Endothelial cell (in vitro differentiated cells): Measurements from ENCODE around the gene PHOX2A. TPM values are rescaled to one million over a fixed set of nuclear protein-coding genes. Genes with fewer than 3 reads are reported as not detected.

Source experiments
- DNase-seq: peaks from one replicate; pipeline ENCODE4 v3.0.0; 2021; ENCODE audit warnings: low spot score
- H3K27ac Mint-ChIP-seq: one replicate; pipeline ENCODE4 v1.8.0; 2021; ENCODE audit warnings: mixed read lengths, inconsistent platforms; ENCODE audit not compliant: unreplicated experiment
- H3K27me3 Mint-ChIP-seq: one replicate; pipeline ENCODE4 v1.8.0; 2021; ENCODE audit warnings: mild to moderate bottlenecking, moderate library complexity, mixed read lengths, inconsistent platforms; ENCODE audit not compliant: unreplicated experiment
- H3K36me3 Mint-ChIP-seq: one replicate; pipeline ENCODE4 v1.8.0; 2021; ENCODE audit warnings: mild to moderate bottlenecking, low read depth, mixed read lengths, inconsistent platforms; ENCODE audit not compliant: unreplicated experiment
- H3K4me1 Mint-ChIP-seq: one replicate; pipeline ENCODE4 v1.8.0; 2021; ENCODE audit warnings: mild to moderate bottlenecking, mixed read lengths, inconsistent platforms; ENCODE audit not compliant: unreplicated experiment
- H3K4me3 Mint-ChIP-seq: one replicate; pipeline ENCODE4 v1.8.0; 2021; ENCODE audit warnings: mild to moderate bottlenecking, mixed read lengths, inconsistent platforms; ENCODE audit not compliant: unreplicated experiment
- H3K9me3 Mint-ChIP-seq: one replicate; pipeline ENCODE4 v1.8.0; 2021; ENCODE audit warnings: mixed read lengths, inconsistent platforms; ENCODE audit not compliant: unreplicated experiment
- total RNA-seq: library from RNA; stranded (reverse); fragmentation: NEBNext Ultra II Directional; extraction: Animal tissue kit (Norgen Biotek cat#: 25700); gene quantifications from one replicate; pipeline ENCODE4 v1.2.1, GENCODE V29; 2021; ENCODE audit not compliant: unreplicated experiment
- TF ChIP-seq, protein P1 (sequence below): fragments of 200-600 bp; sonication (generic); IDR thresholded peaks from one replicate; pipeline ENCODE4 v1.5.0; 2021; ENCODE audit warnings: antibody characterized with exemption; ENCODE audit not compliant: unreplicated experiment

Gene PHOX2A
- total RNA-seq, 1 donor from 2014 or later = not detected

DNA sequence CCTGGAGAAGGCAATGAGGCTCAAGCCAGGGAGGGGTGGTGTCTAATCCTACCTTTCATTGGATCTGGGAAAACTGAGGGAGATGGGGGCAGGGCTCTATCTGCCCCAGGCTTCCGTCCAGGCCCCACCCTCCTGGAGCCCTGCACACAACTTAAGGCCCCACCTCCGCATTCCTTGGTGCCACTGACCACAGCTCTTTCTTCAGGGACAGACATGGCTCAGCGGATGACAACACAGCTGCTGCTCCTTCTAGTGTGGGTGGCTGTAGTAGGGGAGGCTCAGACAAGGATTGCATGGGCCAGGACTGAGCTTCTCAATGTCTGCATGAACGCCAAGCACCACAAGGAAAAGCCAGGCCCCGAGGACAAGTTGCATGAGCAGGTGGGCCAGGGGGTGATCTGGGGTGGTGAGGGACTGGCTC is 52.0 kb downstream of the PHOX2A start, which contains the start of gene FOLR1:
Gene FOLR1, plus strand, starts transcription at position 180 of the 421 bp plus-strand sequence. Its CDS starts 34 bp downstream, at position 214.
- DNase-seq = no peak
- Mint-ChIP-seq H3K36me3 (no peaks in the 10 kb centered on the region), H3K27ac (no peak within 1 kb of the TSS), H3K4me1 (peaks cover 3% of the 10 kb centered on the region), H3K4me3 (no peak within 1 kb of the TSS), H3K9me3 (no peaks in the 10 kb centered on the region), H3K27me3 (peaks cover 4% of the 10 kb centered on the region)
- TF ChIP-seq, protein P1, sequence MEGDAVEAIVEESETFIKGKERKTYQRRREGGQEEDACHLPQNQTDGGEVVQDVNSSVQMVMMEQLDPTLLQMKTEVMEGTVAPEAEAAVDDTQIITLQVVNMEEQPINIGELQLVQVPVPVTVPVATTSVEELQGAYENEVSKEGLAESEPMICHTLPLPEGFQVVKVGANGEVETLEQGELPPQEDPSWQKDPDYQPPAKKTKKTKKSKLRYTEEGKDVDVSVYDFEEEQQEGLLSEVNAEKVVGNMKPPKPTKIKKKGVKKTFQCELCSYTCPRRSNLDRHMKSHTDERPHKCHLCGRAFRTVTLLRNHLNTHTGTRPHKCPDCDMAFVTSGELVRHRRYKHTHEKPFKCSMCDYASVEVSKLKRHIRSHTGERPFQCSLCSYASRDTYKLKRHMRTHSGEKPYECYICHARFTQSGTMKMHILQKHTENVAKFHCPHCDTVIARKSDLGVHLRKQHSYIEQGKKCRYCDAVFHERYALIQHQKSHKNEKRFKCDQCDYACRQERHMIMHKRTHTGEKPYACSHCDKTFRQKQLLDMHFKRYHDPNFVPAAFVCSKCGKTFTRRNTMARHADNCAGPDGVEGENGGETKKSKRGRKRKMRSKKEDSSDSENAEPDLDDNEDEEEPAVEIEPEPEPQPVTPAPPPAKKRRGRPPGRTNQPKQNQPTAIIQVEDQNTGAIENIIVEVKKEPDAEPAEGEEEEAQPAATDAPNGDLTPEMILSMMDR = no peak

DNA sequence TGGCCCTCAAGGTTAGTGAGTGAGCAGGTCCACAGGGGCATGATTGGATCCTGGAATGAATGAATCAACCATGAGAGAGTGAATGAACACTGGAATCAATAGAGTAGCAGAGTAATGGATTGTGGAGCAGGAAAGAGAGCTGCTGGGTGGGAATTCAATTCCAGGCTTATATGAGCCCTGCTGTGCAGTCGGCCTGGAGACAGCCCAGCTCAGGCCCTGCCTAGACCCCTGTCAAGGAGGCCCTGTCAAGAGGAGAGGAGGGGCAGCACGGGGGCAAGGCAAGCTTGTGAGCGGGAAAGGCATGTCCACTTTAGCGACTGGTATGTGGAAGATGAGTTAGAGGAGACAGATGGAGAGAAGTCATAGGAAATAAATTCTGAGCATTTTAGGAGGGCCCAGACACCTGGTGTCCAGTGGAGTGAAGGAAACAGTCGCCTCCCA is 53.3 kb downstream of the PHOX2A start:
- H3K4me1 Mint-ChIP-seq = peaks cover 3% of the 10 kb centered on the region
- H3K27me3 Mint-ChIP-seq = peaks cover 4% of the 10 kb centered on the region
- DNase-seq = no peak
- H3K4me3 Mint-ChIP-seq = no peak overlapping the region
- no peaks in the 10 kb centered on the region for H3K36me3 Mint-ChIP-seq
- no peaks in the 10 kb centered on the region for H3K9me3 Mint-ChIP-seq
- TF ChIP-seq, protein P1 = no peak
- H3K27ac Mint-ChIP-seq = no peak overlapping the region

DNA sequence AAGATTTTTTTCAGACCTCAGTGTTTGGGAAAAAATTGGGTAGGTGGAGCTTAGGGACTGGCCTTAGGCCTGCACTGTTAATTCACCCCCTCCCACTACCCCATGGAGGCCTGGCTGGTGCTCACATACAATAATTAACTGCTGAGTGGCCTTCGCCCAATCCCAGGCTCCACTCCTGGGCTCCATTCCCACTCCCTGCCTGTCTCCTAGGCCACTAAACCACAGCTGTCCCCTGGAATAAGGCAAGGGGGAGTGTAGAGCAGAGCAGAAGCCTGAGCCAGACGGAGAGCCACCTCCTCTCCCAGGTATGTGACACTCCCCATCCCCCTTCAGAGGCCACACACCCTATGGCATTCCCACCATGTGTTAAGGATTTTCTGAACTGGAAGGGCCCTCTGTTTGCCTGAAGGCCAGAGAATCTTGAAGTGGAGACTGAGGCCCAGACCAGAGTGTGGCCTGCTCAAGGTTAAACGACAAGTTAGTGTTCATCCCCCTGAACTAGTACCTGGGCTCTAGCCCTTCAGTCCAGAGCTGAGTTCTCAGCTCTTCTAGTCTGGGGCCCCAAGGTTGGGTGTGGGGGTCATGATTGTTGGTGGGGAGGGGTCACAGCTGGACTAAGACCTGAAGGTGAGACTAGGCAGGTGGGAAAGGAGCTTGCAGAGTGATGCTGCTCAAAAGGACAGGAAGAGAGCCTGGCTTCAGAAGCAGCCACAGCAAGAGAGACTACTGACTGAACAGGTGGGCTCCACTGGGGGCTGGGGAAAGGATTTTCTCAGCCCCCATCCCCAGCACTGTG is 54.3 kb downstream of the PHOX2A start:
- DNase-seq = no peak
- no peaks in the 10 kb centered on the region for H3K36me3 Mint-ChIP-seq
- H3K27me3 Mint-ChIP-seq = peaks cover 4% of the 10 kb centered on the region
- no peak overlapping the region for H3K4me3 Mint-ChIP-seq
- no peak overlapping the region for H3K27ac Mint-ChIP-seq
- H3K9me3 Mint-ChIP-seq = no peaks in the 10 kb centered on the region
- TF ChIP-seq, protein P1 = no peak
- peaks cover 3% of the 10 kb centered on the region for H3K4me1 Mint-ChIP-seq

Other genes with a start within 250 kb of the PHOX2A start
- gene IL18BP, start 245.3 kb downstream of the PHOX2A start, total RNA-seq = 17.7 TPM
- gene NUMA1, start 163.6 kb downstream of the PHOX2A start, total RNA-seq = 173 TPM
- gene LRRC51, start 163.3 kb downstream of the PHOX2A start, total RNA-seq = 5.8 TPM
- gene LAMTOR1, start 140.9 kb downstream of the PHOX2A start, total RNA-seq = 105 TPM
- not detected for gene TOMT, start 138.3 kb downstream of the PHOX2A start, total RNA-seq
- 36.5 TPM for gene ANAPC15, start 131.5 kb downstream of the PHOX2A start, total RNA-seq
- gene FOLR3, start 108.5 kb downstream of the PHOX2A start, total RNA-seq = not detected
- not detected for gene FOLR1, start 52.0 kb downstream of the PHOX2A start, total RNA-seq
- not detected for gene FOLR2, start 27.4 kb downstream of the PHOX2A start, total RNA-seq
- 168 TPM for gene INPPL1, start 19.4 kb downstream of the PHOX2A start, total RNA-seq
- gene CLPB, start 190.4 kb upstream of the PHOX2A start, total RNA-seq = 23.2 TPM